Pancreas (tissue), 10 donors: ENCODE measurements around the gene ZBTB7C. TPM values are rescaled to one million over a fixed set of nuclear protein-coding genes. Genes with fewer than 3 reads are reported as not detected.
A peak's percentile ranks its signal among the peaks of the same experiment; 100 is the strongest.

Experiments used
- ATAC-seq, 4 donors: fragments of 200-7000 bp; cut with Tn5 transposase; one replicate each; pipeline versions ENCODE4 v1.8.0 to v1.9.1; 2020; ENCODE audit warnings: mild to moderate bottlenecking in 4 of 4, moderate library complexity in 4 of 4
- DNase-seq, 6 donors: peaks; one replicate each; pipeline ENCODE4 v3.0.0-alpha.2; 2020
- FAIRE-seq: peaks from 2 replicates; lab custom pipeline; 2012; peaks lifted over from hg19 to GRCh38; lab: Jason Lieb, UNC
- H3K27ac ChIP-seq, 4 donors: fragments of 200-600 bp; sonication (generic); 1 replicate in 3 of 4; 2 replicates in 1 of 4; pipeline versions ENCODE4 v1.5.0 to v1.8.0; 2020
- H3K27me3 ChIP-seq, 4 donors: fragments of 200-600 bp; one replicate each; pipeline ENCODE4 v1.8.0; 2021
- H3K36me3 ChIP-seq, 3 donors: fragments of 200-600 bp; sonication (generic) in 1 of 3; one replicate each; pipeline versions ENCODE4 v1.5.0 to v1.8.0; 2020 to 2021
- H3K4me1 ChIP-seq, 3 donors: fragments of 200-600 bp; one replicate each; pipeline ENCODE4 v1.8.0; 2021
- H3K4me3 ChIP-seq, 4 donors: fragments of 200-600 bp; sonication (generic) in 2 of 4; one replicate each; pipeline versions ENCODE4 v1.5.0 to v1.8.0; 2020 to 2021
- H3K9me3 ChIP-seq, 4 donors: fragments of 200-600 bp; one replicate each; pipeline ENCODE4 v1.8.0; 2021
- CTCF ChIP-seq, 4 donors: fragments of 200-600 bp; sonication (generic) in 3 of 4; IDR thresholded peaks; one replicate each; pipeline versions ENCODE4 v1.5.0 to v1.8.0; 2021; ENCODE audit warnings: antibody characterized with exemption in 4 of 4
- WGBS, 2 donors: extraction: QIAGEN DNeasy Blood & Tissue Kit; methylation state at CpG; one replicate each; pipeline ENCODE4 v1.1.7; 2013; 5-methylcytosine and 5-hydroxymethylcytosine counted together
- intact Hi-C, 3 donors: fragments of 100-400 bp; cut with DNase I; formaldehyde crosslinking; loops; one replicate each; pipeline versions ENCODE4 v1.11.1 to v1.14.2; 2022
- polyA plus RNA-seq, 2 donors: library from polyadenylated mRNA; stranded (reverse); fragments of 200-250 nt; gene quantifications; one replicate each; pipeline ENCODE4 v1.2.3, GENCODE V29; 2013
- total RNA-seq, 6 donors: library from RNA; stranded (reverse); fragmentation: NEBNext Ultra II Directional in 4 of 6; extraction: Animal tissue kit (Norgen Biotek cat#: 25700) in 4 of 6; gene quantifications; one replicate each; pipeline versions ENCODE4 v1.2.1 to v1.2.4, GENCODE V29; 2021 to 2023
- donor health status: healthy with polysubstance abuse.
- donor health status: DM: no; HTN: no; CAD: no; lungs with moderate emphysema.
- donor health status: DM: no; HTN: no; CAD: no.
- donor health status: control.
- donor health status: control.
- donor health status: Bipolar disorder and iron deficiency.
- donor health status: DM: yes; HTN: yes; CAD: no.
- donor health status: DM: no; HTN: no; CAD: no.
- donor health status: DM: no; HTN: no; CAD: no.
- donor health status: DM: yes; HTN: yes; CAD: no.

ZBTB7C gene
- total and polyA plus RNA-seq, 8 donors = 0.35 to 1.7 (median 0.91) TPM

- H3K27ac ChIP-seq = peak overlapping the region in 1 of 4 donors; percentile 16
- intact Hi-C loops = no loop called here
These were observed 240.3 kb downstream of the ZBTB7C start for GRCh38 chr18:48168861-48169260.

GRCh38 chr18:48167897-48168253 is 241.3 kb downstream of the ZBTB7C start:
- DNase-seq = peak in 5 of 6 donors; percentile 64 to 85 (median 70)

More at GRCh38 chr18:48168861-48169260, 240.3 kb downstream of the ZBTB7C start:
- FAIRE-seq (no peak), DNase-seq (no peak), ATAC-seq (no peak)
- Histone ChIP-seq H3K4me3 (no peak overlapping the region), H3K9me3 (no peaks in the 10 kb centered on the region), H3K27me3 (no peaks in the 10 kb centered on the region), H3K4me1 (peaks cover 5 to 16% (median 11%) of the 10 kb centered on the region in 3 donors), H3K36me3 (no peaks in the 10 kb centered on the region)
- 94 to 100% methylated on average over 2 of the region's 2 CpGs for WGBS, 2 donors
- no peak for TF ChIP-seq CTCF (IDR thresholded peaks at IDR 0.05)

GRCh38 chr18:48166336-48166875 is 242.8 kb downstream of the ZBTB7C start:
- Histone ChIP-seq H3K4me1 (peaks cover 5 to 20% (median 11%) of the 10 kb centered on the region in 3 donors), H3K4me3 (no peak overlapping the region), H3K27me3 (no peaks in the 10 kb centered on the region), H3K36me3 (no peaks in the 10 kb centered on the region), H3K27ac (peak overlapping the region in 1 of 4 donors; percentile 23), H3K9me3 (no peaks in the 10 kb centered on the region)
- DNase-seq (no peak), ATAC-seq (no peak), FAIRE-seq (no peak)
- TF ChIP-seq CTCF (IDR thresholded peaks at IDR 0.05) = no peak
- intact Hi-C loops = no loop called here
- WGBS, 2 donors = 85 to 91% methylated on average over 8 of the region's 8 CpGs

More at GRCh38 chr18:48167897-48168253, 241.3 kb downstream of the ZBTB7C start:
- Histone ChIP-seq H3K27me3 (no peaks in the 10 kb centered on the region), H3K4me1 (peaks cover 5 to 16% (median 11%) of the 10 kb centered on the region in 3 donors), H3K36me3 (no peaks in the 10 kb centered on the region), H3K4me3 (no peak overlapping the region), H3K9me3 (no peaks in the 10 kb centered on the region), H3K27ac (peak overlapping the region in 3 of 4 donors; percentile 30 to 64 (median 52))
- intact Hi-C loops = no loop called here
- no peak for TF ChIP-seq CTCF (IDR thresholded peaks at IDR 0.05)
- peak; percentile 73 to 90 (median 82) for ATAC-seq
- 14 to 19% methylated on average over 5 of the region's 5 CpGs for WGBS, 2 donors
- no peak for FAIRE-seq

GRCh38 chr18:48165111-48165866 is 243.9 kb downstream of the ZBTB7C start:
- DNase-seq = no peak
- no peak for FAIRE-seq
- Histone ChIP-seq H3K27ac (peak overlapping the region in 2 of 4 donors; percentile 10 to 34), H3K4me3 (no peak overlapping the region), H3K4me1 (peaks cover 5 to 20% (median 11%) of the 10 kb centered on the region in 3 donors), H3K9me3 (no peaks in the 10 kb centered on the region), H3K27me3 (no peaks in the 10 kb centered on the region), H3K36me3 (no peaks in the 10 kb centered on the region)
- no peak for ATAC-seq
- no peak for TF ChIP-seq CTCF (IDR thresholded peaks at IDR 0.05)
- intact Hi-C loops = no loop called here
- WGBS, 2 donors = 70 to 73% methylated on average over 13 of the region's 13 CpGs
